Smooth muscle cell of the brain vasculature (primary cell): ENCODE results near the gene NAGLU.
"Not testable (repeated sequence)": the region's sequence is repeated elsewhere in the genome, so short reads cannot be mapped to it uniquely, and the experiment has no call there.

Source experiments
- DNase-seq: peaks from one replicate; pipeline ENCODE4 v3.0.0-alpha.2; 2012; ENCODE audit warnings: low read depth, low spot score

Gene NAGLU

GRCh38 chr17:42521036-42521435 is 15.0 kb upstream of the NAGLU start:
- no peak for DNase-seq

- DNase-seq = no peak
These were observed 14.3 kb upstream of the NAGLU start for GRCh38 chr17:42521666-42522262.

DNA sequence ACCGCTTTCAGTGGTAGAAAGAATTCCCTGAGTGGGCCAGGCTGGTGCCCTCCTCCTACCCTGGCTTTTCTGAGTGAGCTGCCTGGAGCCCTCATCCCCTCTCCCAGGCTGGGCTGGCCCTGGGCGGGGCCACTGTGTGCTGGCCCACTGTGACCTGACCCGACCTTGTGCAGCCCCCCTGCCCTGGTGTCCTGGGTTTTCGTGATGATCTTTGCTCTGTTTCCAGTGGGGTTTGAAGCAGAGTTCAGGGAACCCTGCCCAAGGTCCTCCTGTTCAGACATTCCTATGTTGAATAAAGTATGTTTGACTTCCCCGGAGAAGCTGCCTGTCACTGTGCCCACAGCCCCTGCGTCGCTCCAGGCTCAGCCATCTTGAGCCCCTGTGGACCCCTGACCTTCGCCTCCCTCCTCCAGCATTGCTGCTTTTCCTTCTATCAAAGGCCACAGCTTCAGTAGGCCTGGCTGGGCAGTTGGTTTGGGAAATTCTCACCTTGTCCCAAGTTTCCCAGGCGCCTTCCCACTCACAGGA is 13.7 kb upstream of the NAGLU start:
- DNase-seq = no peak

- no peak for DNase-seq
These were observed 13.2 kb upstream of the NAGLU start for GRCh38 chr17:42522798-42523278.

DNA sequence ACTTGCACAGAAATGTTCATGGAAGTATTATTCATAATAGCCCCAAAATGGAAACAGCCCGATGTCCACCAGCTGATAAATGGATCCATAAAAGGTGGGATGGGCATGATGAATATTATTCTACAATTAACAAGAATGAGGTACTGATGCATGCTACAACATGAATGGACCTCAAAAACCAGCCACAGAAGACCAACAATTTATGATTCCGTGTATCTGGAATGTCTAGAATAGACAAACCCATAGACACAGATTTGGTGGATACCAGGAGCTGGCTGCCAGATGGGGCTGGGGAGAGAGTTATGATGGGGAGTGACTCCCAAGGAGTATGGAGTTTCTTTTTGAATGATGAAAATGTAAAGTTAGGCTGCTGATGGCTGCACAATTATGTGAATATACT is 10.8 kb upstream of the NAGLU start:
- DNase-seq = no peak

DNA sequence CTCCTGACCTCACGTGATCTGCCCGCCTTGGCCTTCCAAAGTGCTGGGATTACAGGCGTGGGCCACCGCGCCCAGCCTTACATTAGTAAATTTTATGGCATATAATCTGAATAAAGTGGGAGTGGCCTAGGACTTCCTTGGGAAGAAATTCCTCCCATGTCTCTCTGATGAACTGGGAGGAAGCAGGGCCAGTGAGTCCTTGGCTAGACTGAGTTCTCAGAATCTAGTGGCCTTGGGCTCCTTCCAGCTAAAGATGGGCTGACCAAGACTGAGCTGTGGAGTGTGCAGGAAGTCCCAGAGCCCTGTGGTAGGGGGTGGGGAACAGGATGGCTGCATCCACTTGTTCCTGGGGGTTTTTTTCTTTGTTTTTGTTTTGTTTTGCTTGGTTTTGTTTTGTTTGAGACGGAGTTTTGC is 10.0 kb upstream of the NAGLU start:
- DNase-seq = no peak

- DNase-seq = no peak
These were observed 8.1 kb upstream of the NAGLU start for GRCh38 chr17:42527932-42528331.

GRCh38 chr17:42529061-42529460 is 7.0 kb upstream of the NAGLU start:
- no peak for DNase-seq

- DNase-seq = no peak
These were observed 5.0 kb upstream of the NAGLU start for GRCh38 chr17:42530952-42531454.

GRCh38 chr17:42531455-42532354 is 4.3 kb upstream of the NAGLU start:
- no peak for DNase-seq

DNA sequence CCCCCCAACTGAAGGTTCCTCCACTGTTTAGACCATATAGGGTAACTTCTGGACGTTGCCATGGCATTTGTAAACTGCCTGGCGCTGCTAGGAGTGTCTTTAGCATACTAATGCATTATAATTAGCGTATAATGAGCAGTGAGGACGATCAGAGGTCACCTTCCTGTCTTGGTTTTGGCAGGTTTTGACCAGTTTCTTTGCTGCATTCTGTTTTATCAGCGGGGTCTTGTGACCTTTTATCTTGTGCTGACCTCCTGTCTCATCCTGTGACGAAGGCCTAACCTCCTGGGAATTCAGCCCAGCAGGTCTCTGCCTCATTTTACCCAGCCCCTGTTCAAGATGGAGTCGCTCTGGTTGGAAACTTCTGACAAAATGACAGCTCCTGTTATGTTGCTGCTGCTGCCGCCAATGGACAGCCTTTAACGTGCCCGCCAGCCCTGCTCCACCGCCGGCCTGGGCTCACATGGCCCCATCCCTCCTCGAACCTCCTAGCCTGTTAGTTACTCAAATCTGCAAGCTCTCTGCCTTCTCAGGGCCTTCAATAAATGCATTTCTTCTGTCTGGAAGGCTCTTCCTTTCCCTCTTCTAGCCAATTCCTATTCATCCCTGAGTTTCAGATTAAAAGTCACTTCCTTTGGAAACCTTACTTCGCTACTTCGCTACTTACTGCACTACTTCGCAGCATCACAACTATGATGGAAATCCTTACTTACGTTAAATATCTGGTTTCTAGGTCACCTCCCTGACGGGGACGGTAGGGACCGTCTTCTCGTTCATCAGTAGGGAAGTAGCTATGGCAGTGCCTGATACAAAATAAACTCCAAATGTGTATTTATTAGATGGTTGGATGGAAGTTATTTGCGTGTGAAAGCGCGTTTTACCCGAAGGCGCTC is 640 bp upstream of the NAGLU start:
- no peak for DNase-seq

DNA sequence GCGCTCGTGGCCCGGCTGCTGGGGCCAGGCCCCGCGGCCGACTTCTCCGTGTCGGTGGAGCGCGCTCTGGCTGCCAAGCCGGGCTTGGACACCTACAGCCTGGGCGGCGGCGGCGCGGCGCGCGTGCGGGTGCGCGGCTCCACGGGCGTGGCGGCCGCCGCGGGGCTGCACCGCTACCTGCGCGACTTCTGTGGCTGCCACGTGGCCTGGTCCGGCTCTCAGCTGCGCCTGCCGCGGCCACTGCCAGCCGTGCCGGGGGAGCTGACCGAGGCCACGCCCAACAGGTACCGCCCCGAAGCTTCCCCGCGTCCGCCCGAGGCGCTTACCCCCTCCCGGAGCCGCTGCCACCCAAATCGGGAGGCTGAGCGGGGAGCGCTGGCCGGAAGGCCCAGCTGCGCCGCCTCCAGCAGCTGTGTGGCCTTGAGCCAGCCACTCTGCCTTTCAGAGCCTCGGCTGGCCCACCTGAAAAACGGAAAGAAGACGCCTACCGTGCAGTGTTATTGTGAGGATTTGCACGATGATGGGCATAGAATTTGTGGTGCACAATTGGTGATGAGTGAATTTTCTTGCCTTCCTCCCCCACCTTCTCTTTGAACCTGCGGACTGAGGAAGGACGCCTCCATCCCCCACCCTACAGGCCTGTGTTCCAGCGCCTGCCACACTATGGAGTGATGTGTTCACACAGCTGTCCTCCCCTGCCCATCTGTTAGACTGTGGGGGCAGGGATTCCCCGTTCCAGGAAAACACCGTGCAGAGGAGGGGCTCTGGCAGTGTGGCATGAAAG is 523 bp downstream of the NAGLU start:
- no peak for DNase-seq

GRCh38 chr17:42537156-42537805 is 1.2 kb downstream of the NAGLU start:
- no peak for DNase-seq

GRCh38 chr17:42537826-42538451 is 1.9 kb downstream of the NAGLU start:
- no peak for DNase-seq

- no peak for DNase-seq
These were observed 2.4 kb downstream of the NAGLU start for GRCh38 chr17:42538482-42538881.

DNA sequence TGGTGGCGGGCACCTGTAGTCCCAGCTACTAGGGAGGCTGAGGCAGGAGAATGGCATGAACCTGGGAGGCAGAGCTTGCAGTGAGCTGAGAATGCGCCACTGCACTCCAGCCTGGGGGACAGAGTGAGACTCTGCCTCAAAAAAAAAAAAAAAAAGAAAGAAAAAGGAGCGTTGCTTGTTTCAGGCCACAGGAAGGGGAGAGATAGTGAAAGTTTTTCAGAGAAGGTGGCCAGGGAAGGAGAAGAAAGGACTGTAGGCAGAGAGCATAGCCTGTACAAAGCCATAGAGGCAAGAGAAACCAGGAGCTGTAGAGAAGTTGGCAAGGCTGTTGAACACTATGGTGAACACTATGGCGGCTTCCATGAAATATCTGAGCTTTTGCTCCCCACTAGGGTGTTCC is 4.5 kb downstream of the NAGLU start:
- DNase-seq = not testable (repeated sequence)

DNA sequence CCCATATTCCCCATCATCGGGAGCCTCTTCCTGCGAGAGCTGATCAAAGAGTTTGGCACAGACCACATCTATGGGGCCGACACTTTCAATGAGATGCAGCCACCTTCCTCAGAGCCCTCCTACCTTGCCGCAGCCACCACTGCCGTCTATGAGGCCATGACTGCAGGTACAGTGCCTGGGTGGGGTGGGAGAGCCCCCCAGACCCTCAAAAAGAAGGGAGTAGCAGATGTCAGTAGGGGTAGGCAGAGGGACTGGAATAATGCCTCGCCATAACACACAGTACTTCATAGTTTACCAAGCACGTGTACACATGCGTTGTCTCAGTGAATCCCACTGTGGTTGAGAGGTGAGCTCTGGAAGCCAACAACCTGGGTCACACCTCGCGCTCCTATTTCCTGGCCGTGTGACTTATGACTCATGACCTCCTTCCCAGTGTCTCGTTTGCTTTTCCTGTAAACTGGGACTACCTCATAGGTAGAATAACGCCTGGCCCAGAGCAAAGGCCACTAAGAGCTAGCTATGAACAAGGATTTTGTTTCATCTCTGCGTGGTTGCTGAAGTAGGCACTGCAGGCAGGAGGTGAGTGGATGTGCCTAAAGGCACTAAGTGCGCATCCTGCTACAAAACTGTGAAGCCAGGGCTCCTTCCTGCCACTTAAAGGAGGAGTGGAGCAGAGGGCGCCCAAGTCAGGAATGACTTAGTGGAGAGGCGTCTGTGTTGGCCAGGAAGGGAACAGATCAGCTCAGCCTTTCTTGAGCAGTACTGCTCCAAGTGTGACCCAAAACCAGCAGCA is 5.2 kb downstream of the NAGLU start:
- no peak for DNase-seq

- DNase-seq = no peak
These were observed 7.4 kb downstream of the NAGLU start for GRCh38 chr17:42543190-42544079.
